HG02943 (cell line): ENCODE results near the gene APPL2.
"Not testable (repeated sequence)": the region's sequence is repeated elsewhere in the genome, so short reads cannot be mapped to it uniquely, and the experiment has no call there.

Experiments
- ATAC-seq: cut with Tn5 transposase; IDR thresholded peaks from one replicate; pipeline ENCODE4 v1.9.1; 2021; ENCODE audit warnings: mild to moderate bottlenecking, low read depth, moderate library complexity; ENCODE audit not compliant: unreplicated experiment

Gene APPL2

DNA sequence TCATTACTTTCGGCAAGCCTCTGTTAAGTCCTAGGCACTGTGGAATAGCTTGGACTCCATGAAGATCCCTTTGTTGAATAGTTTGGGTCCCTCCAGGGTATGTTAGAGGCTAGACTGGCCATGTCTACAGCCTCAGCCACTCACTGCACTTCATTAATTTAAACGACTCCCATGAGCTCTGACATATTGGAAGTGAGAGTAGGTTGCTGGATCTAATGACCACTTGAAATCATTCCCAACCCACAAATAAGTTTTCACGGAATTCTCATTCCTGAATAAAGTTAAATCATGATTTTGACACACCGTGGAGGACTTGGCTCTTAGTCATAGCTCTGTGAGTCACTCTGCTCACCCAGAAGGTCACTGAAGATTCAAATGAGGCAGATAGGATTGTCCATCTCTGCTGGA, 21.4 kb upstream of the APPL2 start:
- ATAC-seq: no peak

DNA sequence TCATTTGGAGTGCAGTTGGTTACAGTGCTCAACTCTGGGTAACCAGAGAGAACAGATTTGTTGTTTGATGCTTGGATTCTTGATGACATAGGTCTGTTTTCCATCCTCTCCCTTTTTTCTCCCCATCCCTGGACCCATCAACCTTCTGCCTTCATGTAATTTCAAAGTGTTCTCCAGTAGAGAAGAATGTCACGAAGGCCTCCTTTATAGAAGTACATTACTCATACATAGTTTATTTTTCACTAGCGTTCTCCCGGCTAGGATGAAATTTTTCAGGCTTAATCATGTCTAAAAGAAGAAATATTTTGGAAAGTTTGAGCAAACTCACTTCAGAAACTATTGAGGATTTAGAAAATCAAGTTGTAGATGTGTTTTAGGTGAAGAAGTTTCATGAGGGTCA, 20.9 kb upstream of the APPL2 start:
- ATAC-seq: no peak

- not testable (repeated sequence) for ATAC-seq
These were observed 20.5 kb upstream of the APPL2 start for GRCh38 chr12:105256431-105256830.

DNA sequence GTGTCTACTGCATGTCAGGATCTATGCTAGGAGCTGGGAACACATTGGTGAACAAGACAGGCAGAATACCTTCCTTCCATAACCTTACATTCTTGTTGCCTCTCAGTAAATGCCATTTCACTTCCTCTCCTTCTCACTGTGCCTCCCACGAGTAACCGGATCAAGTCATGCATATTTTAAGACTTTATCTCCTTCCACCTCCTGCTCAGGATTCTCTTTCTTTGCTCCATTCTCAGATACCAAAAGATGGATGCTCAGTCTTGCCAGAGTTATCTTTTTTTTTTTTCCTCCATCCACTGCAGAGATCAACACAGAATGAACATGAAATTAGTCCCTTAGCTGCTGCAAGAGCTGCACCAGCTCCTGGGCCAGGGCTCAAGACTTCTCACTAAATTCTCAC, 20.0 kb upstream of the APPL2 start:
- ATAC-seq: no peak

DNA sequence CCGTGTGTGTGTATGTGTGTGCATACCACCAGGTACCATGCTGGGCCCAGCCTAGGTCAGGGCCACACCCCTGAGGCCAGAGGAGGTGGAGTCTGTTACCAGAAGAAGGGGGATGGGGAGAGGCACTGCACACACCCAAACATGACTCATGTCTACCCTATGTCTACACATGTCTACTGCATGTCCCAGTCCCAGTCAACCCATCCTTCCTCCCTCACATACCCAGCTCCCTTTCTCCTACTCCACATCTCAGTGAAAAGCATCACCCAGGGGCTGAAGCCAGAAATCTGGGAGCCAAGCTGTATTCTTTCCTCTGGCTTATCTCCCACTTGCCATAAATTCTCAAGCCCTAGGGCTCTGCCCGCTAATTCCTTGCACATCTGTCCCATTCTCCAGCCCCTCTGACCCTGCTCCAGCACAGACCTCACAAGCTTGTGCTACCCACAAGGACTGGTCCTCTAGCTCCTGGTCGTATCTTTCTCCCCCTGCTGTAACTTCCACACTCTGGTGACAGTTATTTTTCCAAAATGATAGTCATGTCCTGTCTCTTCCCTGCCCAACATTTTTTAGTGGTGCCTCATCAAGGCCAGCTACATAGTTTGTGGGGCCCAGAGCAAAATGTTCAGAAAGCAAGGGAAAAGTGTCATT, 18.0 kb upstream of the APPL2 start:
- no peak for ATAC-seq

- ATAC-seq: no peak
These were observed 16.9 kb upstream of the APPL2 start for GRCh38 chr12:105252901-105253300.

DNA sequence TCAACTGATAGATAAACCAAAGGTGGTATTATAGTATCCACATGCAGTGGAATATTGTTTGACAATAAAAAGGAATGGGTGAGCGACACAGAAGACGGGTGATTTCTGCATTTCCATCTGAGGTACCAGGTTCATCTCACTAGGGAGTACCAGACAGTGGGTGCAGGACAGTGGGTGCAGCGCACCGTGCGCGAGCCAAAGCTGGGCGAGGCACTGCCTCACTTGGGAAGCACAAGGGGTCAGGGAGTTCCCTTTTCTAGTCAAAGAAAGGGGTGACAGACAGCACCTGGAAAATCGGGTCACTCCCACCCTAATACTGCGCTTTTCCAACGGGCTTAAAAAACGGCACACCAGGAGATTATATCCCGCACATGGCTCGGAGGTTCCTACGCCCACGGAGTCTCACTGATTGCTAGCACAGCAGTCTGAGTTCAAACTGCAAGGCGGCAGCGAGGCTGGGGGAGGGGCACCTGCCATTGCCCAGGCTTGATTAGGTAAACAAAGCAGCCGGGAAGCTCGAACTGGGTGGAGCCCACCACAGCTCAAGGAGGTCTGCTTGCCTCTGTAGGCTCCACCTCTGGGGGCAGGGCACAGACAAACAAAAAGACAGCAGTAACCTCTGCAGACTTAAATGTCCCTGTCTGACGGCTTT, 9.9 kb upstream of the APPL2 start:
- ATAC-seq: not testable (repeated sequence)

DNA sequence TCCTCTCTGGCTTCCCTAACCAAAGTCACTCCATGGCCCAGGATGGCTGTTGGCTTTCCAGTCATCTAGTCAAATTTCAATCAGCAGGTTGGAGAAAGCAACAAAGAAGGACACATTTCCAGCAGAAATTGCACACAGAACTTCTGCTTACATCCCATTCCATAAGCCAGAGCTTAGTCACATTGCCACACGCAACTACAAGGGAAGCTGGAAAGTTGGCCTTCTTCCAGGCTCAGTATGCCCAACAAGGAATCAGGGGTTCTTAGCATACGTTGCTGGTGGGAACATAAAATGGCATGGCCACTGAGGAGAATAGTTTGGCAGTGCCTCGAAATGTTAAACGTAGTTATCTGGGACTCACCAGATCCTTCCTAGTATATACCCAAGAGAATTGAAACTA, 9.3 kb upstream of the APPL2 start:
- ATAC-seq: no peak

DNA sequence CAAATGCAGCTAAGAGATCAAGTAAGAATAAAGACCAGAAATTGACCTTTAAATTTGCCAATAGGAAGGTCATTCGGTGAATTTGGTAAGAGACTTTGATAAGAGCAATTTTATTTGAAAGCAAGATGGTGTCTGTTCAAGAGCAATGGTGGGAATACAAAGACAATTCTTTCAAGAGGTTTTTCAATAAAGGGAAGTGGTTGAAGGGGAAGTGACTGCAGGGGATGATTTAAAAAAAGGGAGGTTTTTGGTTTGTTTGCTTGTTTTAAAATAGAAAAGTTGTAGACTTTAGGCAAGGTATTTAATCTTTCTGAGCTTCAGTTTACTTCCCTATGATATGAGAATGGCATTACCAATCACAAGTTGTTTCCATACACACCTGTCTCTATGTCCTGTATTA, 4.3 kb upstream of the APPL2 start:
- ATAC-seq: no peak

DNA sequence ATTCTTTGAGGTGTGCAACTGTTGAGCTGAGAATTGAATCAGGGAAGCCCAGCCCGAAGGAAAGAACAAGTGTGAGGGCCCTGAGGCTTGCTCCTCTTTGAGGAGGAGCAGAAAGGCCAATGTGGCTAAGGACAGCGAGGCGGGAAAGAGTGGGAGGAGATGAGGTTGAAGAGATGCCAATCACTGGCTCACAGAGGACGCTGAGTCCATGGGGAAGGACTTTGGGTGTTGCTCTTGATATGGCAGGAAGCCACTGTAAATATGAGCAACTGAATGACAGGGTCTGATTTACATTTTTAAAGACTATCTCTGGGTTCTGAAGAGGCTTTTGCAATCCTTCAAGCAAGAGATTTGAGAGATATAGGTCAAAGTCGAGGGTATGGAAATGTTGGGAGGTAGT, 3.3 kb upstream of the APPL2 start:
- no peak for ATAC-seq

GRCh38 chr12:105237666-105238065, 1.7 kb upstream of the APPL2 start:
- no peak for ATAC-seq

GRCh38 chr12:105235281-105235731, 668 bp downstream of the APPL2 start:
- ATAC-seq: no peak

DNA sequence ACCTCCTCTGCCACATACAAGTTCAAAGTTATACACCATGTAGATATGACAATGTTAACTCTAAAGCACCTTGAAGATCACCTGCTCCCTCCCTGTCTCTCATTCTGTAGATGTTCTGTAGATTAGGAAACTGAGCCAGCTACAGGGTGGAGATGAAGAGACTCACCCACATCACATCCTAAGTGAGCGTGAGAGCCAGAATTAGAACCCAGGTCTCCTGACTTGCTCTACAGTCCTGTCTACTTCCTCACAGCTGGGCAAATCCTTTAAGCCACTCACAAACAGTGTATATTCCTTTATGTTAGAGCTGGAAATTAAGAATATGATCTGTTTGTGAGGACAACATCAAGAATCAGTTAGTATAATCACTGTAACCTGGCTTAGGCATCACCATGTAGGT, 1.8 kb downstream of the APPL2 start:
- no peak for ATAC-seq

DNA sequence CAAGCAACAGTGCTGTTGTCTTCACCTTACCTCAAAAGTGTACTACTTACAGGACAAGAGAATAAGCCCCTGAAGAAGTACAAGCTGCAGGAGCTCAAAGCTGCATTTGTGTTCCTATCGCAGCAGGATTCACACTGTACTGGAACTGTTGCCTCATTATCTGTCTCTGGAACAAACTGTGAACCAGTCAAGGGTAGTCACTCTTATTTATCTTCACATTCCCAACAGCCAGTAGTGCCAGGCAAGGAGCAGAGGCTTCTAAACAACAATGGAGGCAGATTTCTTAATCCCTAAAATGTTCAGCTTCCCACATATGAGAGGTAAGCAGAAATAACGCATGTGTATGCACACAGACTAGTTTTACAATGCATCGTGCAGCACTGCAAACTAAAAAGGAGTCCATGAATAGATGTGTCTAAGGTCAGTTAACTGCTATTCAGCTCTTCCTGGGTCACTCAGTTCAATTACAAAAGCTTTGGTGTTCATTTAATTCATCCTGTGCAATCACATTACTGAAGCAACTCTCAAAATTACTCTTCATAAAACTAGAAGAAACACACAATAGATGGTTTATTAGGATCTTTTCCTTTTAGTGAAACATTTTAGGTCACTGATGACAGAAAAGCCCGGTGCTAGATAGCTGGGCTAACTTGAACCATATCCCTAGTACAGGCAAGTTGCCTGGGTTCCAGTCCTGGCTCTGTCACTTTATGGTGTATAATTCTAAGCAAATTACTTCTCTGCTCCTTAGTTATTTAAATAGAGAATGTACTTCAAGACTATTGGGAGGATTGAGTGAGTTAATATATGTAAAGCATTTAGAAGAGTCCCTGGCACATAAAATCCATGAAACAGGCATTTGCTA, 2.7 kb downstream of the APPL2 start:
- ATAC-seq: no peak

GRCh38 chr12:105231396-105231795, 4.6 kb downstream of the APPL2 start:
- ATAC-seq: no peak

DNA sequence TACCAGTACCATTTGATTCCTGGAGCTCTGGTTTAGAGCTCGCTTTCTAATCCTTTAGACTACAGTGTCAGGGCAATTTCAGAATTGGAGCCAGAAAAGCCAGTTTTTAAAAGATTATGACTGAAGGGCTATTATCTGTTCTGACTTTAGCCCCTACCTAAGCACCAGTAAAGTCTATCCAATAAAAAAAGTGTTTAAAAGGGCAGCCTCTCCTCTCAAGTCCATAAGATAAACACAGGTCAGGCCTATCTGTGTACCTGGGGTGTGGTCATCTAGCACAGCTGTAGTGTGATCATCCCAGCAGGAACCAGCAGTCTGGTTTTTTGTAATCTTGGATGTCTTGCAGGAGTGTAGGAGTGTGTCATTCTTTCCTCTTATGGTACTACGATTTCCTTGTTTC, 6.6 kb downstream of the APPL2 start:
- ATAC-seq: no peak

DNA sequence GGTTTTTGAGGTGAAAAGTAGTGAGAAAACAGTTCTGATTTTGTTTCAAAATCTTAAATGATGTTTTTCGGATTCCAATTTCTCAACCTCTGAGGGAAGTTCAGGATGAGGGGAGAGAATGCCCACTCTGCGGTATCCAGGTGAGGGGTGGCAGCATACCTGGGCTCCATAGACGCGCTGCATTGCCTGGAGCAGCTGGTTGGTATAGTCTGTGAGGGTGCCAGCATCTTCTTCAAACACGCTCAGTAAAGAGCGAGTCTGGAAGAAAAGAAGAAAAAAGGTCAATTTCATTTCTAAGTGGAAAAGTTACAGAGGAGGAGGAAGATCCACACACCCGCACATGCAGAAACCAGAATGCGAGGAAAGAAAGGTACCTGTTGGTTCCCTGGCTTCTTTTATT, 7.0 kb downstream of the APPL2 start:
- ATAC-seq: no peak

DNA sequence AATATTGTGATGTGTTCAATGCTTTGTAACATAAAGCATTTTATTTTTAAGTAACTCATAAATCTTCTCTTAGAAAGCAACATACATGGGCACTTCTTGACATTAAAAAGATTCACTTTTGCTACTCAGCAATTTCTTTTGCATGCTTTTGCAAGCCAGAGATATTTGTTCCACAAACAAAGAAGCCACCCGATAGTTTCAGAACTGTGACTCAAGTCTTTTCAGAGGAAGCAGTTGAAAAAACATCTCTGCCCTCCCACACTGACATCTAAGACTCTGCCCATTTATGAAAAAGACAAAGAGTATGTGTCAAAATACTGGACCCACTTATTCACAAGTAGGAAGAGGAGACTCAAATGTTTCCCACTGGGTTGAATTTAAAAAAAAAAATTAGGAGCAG, 7.5 kb downstream of the APPL2 start:
- no peak for ATAC-seq

GRCh38 chr12:105227879-105228278, 8.1 kb downstream of the APPL2 start:
- no peak for ATAC-seq

DNA sequence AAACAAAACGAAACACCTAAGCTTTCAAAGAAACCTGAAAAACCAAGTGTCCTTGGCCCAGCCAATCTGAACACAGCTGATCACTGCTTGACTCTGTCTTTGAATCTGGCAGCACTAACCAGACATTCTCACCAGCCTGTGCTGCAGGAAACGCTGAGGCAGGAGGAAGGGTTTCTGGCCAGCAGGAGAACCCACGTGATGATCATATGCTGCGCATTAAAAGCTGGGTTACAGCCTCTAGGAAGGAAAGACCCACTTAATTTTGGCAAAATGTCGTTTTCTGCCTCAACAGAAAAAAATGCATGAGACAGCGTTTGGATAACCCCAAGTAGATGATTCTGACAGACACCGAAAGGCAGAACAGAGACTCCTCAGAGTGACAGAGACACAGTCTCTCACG, 9.8 kb downstream of the APPL2 start:
- no peak for ATAC-seq

GRCh38 chr12:105225505-105226015, 10.4 kb downstream of the APPL2 start:
- ATAC-seq: no peak
